CD4-positive, alpha-beta memory T cell (primary cell): Measurements from ENCODE around the gene ATIC. TPM values are rescaled to one million over a fixed set of nuclear protein-coding genes. Genes with fewer than 3 reads are reported as not detected.
A peak's percentile ranks its signal among the peaks of the same experiment; 100 is the strongest.

Experiments
- CTCF ChIA-PET: fragments of 350-600 bp; sonication (Branson Sonifier 250); formaldehyde crosslinking; loops from one replicate; lab custom pipeline; 2021; ENCODE audit warnings: inconsistent platforms; ENCODE audit not compliant: partially characterized antibody; lab: Charles Lee
- POLR2A ChIA-PET: fragments of 350-600 bp; sonication (Branson Sonifier 250); formaldehyde crosslinking; loops from one replicate; lab custom pipeline; 2021; ENCODE audit not compliant: partially characterized antibody; lab: Charles Lee
- DNase-seq, 5 donors: peaks; one replicate each; pipeline versions ENCODE4 v3.0.0 to v3.0.0-alpha.2; 2020 to 2022; ENCODE audit warnings: mixed read lengths in 1 of 5
- H3K27ac ChIP-seq: one replicate; pipeline ENCODE4 v1.7.0; 2013; ENCODE audit warnings: low read depth, low read length
- H3K27me3 ChIP-seq: 2 replicates; pipeline ENCODE4 v1.7.0; 2013; ENCODE audit warnings: mild to moderate bottlenecking, low read length, moderate library complexity; ENCODE audit not compliant: insufficient read depth
- H3K36me3 ChIP-seq: 2 replicates; pipeline ENCODE4 v1.7.0; 2013; ENCODE audit warnings: mild to moderate bottlenecking, low read length, moderate library complexity; ENCODE audit not compliant: insufficient read depth
- H3K4me1 ChIP-seq: 2 replicates; pipeline ENCODE4 v1.7.0; 2013; ENCODE audit warnings: mild to moderate bottlenecking, low read length, moderate library complexity; ENCODE audit not compliant: insufficient read depth
- H3K4me3 ChIP-seq, 2 donors: one replicate each; pipeline ENCODE4 v1.7.0; 2013; ENCODE audit warnings: low read length in 2 of 2, mild to moderate bottlenecking in 1 of 2
- H3K9me3 ChIP-seq, 2 donors: one replicate each; pipeline ENCODE4 v1.7.0; 2013; ENCODE audit warnings: low read length in 2 of 2, control low read depth in 1 of 2; ENCODE audit not compliant: control insufficient read depth in 1 of 2
- H3K27ac Mint-ChIP-seq, 7 donors: one replicate each; pipeline ENCODE4 v1.8.0; 2020 to 2021; ENCODE audit warnings: mixed read lengths in 7 of 7, mild to moderate bottlenecking in 6 of 7, inconsistent platforms in 3 of 7, moderate library complexity in 3 of 7
- H3K27me3 Mint-ChIP-seq, 2 donors: one replicate each; pipeline ENCODE4 v1.8.0; 2020 to 2021; ENCODE audit warnings: mixed read lengths in 2 of 2
- H3K36me3 Mint-ChIP-seq, 2 donors: one replicate each; pipeline ENCODE4 v1.8.0; 2020 to 2021; ENCODE audit warnings: mixed read lengths in 2 of 2, inconsistent platforms in 1 of 2, mild to moderate bottlenecking in 1 of 2
- H3K4me1 Mint-ChIP-seq, 4 donors: one replicate each; pipeline ENCODE4 v1.8.0; 2020 to 2021; ENCODE audit warnings: mixed read lengths in 4 of 4, mild to moderate bottlenecking in 1 of 4
- H3K4me3 Mint-ChIP-seq, 8 donors: one replicate each; pipeline ENCODE4 v1.8.0; 2020 to 2021; ENCODE audit warnings: mixed read lengths in 8 of 8, mild to moderate bottlenecking in 7 of 8, moderate library complexity in 6 of 8, inconsistent platforms in 3 of 8
- H3K9me3 Mint-ChIP-seq, 8 donors: one replicate each; pipeline ENCODE4 v1.8.0; 2020 to 2021; ENCODE audit warnings: mixed read lengths in 8 of 8, mild to moderate bottlenecking in 5 of 8, inconsistent platforms in 3 of 8, moderate library complexity in 1 of 8
- intact Hi-C: fragments of 100-400 bp; cut with micrococcal nuclease; formaldehyde crosslinking; loops from one replicate; pipeline ENCODE4 v1.15.1; 2023
- polyA plus RNA-seq, 2 donors: library from polyadenylated mRNA; unstranded; fragments of 300-500 nt; fragmentation: Illumina TruSeq; gene quantifications; one replicate each; pipeline ENCODE4 v1.2.3, GENCODE V29; 2021
- total RNA-seq, 2 experiments: library from RNA; stranded (reverse); gene quantifications; one replicate each; pipeline ENCODE4 v1.2.3, GENCODE V29; 2021

The ATIC gene
- total and polyA plus RNA-seq, 4 experiments from 2014 or later = 85.1 to 187 (median 125) TPM

DNA sequence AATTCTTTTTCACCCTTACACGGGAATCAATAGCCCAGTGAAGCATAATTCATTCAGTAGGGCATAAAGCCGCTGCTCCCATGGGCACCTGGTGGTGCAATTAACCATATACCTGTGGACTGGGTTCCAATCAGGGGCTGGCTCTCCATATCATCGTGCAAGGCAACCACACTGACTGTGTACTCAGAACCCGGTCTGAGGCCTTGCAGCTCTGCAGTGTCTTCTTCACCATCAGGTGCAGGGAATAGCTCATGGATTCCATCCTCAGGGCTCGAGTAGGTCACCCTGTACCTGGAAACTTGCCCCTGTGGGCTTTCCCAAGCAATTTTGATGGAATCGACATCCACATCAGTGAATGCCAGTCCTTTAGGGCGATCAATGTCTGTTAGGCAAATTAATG is 68.8 kb downstream of the ATIC start:
- peaks cover 0 to 1% of the 10 kb centered on the region in 2 donors for H3K36me3 Mint-ChIP-seq

DNA sequence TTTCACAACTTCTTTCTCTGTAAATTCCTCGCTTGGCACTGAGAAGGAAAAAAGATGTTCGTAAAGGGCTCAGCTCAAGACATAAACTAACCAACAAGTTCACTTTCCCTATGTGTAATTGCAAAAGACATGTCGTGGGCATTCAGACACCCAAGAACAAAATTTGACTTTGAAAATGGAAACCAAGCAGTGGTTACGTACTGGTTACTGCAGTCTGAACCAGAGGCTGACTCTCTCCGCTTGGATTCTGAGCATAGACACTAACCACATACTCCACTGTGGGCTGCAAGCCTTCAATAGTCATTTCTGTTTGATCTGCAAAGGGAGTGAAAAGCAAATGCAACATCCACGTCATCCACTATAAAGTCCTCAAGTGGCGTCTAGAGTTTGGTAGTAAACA is 70.2 kb downstream of the ATIC start:
- H3K36me3 ChIP-seq = no peaks in the 10 kb centered on the region
- CTCF ChIA-PET = no interaction called here
- no peaks in the 10 kb centered on the region for H3K27me3 ChIP-seq
- intact Hi-C loops = no loop called here
- peaks cover 0 to 2% (median 0%) of the 10 kb centered on the region in 8 donors for H3K9me3 Mint-ChIP-seq
- POLR2A ChIA-PET = no interaction called here
- H3K27ac ChIP-seq = no peak overlapping the region
- no peaks in the 10 kb centered on the region for H3K9me3 ChIP-seq
- H3K27me3 Mint-ChIP-seq = no peaks in the 10 kb centered on the region
- H3K27ac Mint-ChIP-seq = no peak overlapping the region
- no peak overlapping the region for H3K4me3 Mint-ChIP-seq
- no peaks in the 10 kb centered on the region for H3K36me3 Mint-ChIP-seq
- no peak for DNase-seq
- no peaks in the 10 kb centered on the region for H3K4me1 Mint-ChIP-seq
- H3K4me1 ChIP-seq = no peaks in the 10 kb centered on the region
- no peak overlapping the region for H3K4me3 ChIP-seq

More for the DNA sequence above, 68.8 kb downstream of the ATIC start:
- Histone ChIP-seq H3K36me3 (no peaks in the 10 kb centered on the region), H3K27ac (no peak overlapping the region), H3K4me1 (no peaks in the 10 kb centered on the region), H3K27me3 (no peaks in the 10 kb centered on the region), H3K4me3 (no peak overlapping the region), H3K9me3 (no peaks in the 10 kb centered on the region)
- no peaks in the 10 kb centered on the region for H3K9me3 Mint-ChIP-seq
- H3K27ac Mint-ChIP-seq = no peak overlapping the region
- CTCF ChIA-PET = no interaction called here
- POLR2A ChIA-PET = no interaction called here
- no peak overlapping the region for H3K4me3 Mint-ChIP-seq
- intact Hi-C loops = no loop called here
- no peak for DNase-seq
- no peaks in the 10 kb centered on the region for H3K4me1 Mint-ChIP-seq
- no peaks in the 10 kb centered on the region for H3K27me3 Mint-ChIP-seq

DNA sequence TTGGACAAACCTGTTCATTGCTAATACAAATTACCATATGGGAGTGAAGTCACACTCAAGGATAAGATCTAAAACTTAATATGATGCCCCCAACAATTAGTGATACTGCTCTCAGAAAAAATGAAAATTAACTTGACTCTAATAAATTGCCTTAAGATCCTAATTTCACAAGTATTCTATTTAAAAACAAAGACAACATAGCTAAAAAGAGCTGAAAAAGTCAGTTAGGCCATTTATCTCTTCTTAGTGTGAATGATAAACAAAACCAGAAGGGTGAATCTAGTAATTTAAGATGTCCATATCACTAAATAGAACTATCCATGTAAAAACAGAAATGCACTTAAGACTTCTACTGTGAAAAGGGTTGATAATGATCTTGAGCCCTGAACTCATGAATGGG is 70.6 kb downstream of the ATIC start:
- Histone ChIP-seq H3K4me3 (no peak overlapping the region), H3K27ac (no peak overlapping the region), H3K4me1 (no peaks in the 10 kb centered on the region), H3K27me3 (no peaks in the 10 kb centered on the region), H3K9me3 (no peaks in the 10 kb centered on the region), H3K36me3 (no peaks in the 10 kb centered on the region)
- intact Hi-C loops = no loop called here
- H3K4me1 Mint-ChIP-seq = no peaks in the 10 kb centered on the region
- CTCF ChIA-PET = no interaction called here
- POLR2A ChIA-PET = no interaction called here
- H3K36me3 Mint-ChIP-seq = no peaks in the 10 kb centered on the region
- no peak for DNase-seq
- peaks cover 0 to 2% (median 0%) of the 10 kb centered on the region in 8 donors for H3K9me3 Mint-ChIP-seq
- H3K27me3 Mint-ChIP-seq = no peaks in the 10 kb centered on the region
- no peak overlapping the region for H3K4me3 Mint-ChIP-seq
- no peak overlapping the region for H3K27ac Mint-ChIP-seq

DNA sequence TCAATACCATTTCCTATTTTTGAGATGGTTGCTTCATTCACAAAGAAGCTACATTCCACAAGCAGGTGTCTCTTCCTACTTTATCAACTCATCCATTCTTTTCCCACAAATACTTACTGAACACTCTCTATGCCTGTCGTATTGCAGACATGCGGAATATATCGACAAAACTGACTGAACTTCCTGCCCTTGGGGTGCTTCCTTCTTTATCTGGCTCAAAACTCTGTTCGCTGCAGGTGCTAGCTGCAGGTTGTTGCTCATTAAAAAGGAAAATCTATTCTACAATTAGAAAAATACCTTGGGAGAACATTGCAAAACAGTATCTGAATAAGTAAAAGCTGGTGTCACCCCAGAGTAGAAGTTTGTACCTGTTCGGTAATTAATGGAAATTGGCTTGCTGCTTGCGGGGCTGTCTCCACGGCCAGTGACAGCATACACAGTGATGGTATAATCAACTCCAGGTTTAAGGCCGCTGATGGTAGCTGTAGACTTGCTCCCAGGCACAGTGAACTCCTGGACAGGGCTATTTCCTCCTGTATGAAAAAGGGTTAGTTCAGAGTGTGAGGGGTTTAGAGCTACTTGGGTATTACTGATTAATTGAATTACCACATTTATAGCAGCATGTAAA is 71.9 kb downstream of the ATIC start:
- Histone ChIP-seq H3K9me3 (no peaks in the 10 kb centered on the region), H3K27me3 (no peaks in the 10 kb centered on the region), H3K27ac (no peak overlapping the region), H3K4me1 (no peaks in the 10 kb centered on the region), H3K4me3 (no peak overlapping the region), H3K36me3 (no peaks in the 10 kb centered on the region)
- ChIA-PET POLR2A (no interaction called here), CTCF (no interaction called here)
- peaks cover 0 to 2% (median 0%) of the 10 kb centered on the region in 8 donors for H3K9me3 Mint-ChIP-seq
- H3K4me3 Mint-ChIP-seq = no peak overlapping the region
- no peaks in the 10 kb centered on the region for H3K4me1 Mint-ChIP-seq
- DNase-seq = no peak
- H3K27ac Mint-ChIP-seq = no peak overlapping the region
- H3K27me3 Mint-ChIP-seq = no peaks in the 10 kb centered on the region
- intact Hi-C loops = no loop called here
- no peaks in the 10 kb centered on the region for H3K36me3 Mint-ChIP-seq

DNA sequence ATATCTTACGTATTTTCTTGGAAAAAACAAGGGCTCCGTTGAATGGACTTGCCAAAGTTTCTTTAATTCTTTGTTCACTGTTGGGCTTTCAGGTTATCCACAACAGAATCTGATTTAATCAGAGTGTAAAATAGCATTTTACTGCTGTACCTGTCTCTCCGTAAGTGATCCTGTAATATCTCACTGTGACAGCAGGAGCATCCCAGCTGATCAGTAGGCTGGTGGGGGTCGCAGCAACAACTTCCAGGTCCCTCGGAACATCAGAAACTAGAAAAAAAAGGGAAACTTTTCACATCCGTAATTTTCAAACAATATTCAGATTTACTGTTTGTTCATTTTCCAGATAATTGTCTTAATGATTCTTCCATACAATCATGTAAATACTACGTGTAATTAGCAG is 72.9 kb downstream of the ATIC start:
- Mint-ChIP-seq H3K27me3 (no peaks in the 10 kb centered on the region), H3K36me3 (no peaks in the 10 kb centered on the region), H3K9me3 (peaks cover 0 to 2% (median 0%) of the 10 kb centered on the region in 8 donors), H3K4me3 (no peak overlapping the region), H3K4me1 (no peaks in the 10 kb centered on the region), H3K27ac (peak overlapping the region in 1 of 7 donors; percentile 57)
- CTCF ChIA-PET = no interaction called here
- no peak overlapping the region for H3K4me3 ChIP-seq
- H3K4me1 ChIP-seq = no peaks in the 10 kb centered on the region
- DNase-seq = no peak
- intact Hi-C loops = no loop called here
- no peaks in the 10 kb centered on the region for H3K27me3 ChIP-seq
- POLR2A ChIA-PET = no interaction called here
- no peak overlapping the region for H3K27ac ChIP-seq
- H3K9me3 ChIP-seq = no peaks in the 10 kb centered on the region
- H3K36me3 ChIP-seq = no peaks in the 10 kb centered on the region

DNA sequence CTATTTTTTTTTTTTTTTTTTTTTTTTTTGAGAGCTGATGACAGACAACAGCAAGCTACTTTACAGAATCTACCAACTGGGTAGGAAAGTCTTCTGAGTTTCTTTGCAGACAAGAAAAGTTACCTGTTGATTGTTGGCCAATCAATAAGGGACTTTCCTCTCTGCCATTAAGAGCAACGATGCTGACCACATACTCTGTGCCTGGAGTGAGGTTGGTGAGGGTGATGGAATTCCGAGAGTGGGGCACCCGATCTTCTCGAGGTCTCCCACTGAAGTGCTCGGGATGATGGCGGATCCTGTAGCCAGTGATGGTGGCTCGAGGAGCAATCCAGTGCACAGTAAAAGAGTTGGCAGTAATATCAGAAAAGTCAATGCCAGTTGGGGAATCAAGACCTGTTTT is 74.7 kb downstream of the ATIC start:
- no peaks in the 10 kb centered on the region for H3K27me3 Mint-ChIP-seq
- DNase-seq = no peak
- Histone ChIP-seq H3K4me1 (no peaks in the 10 kb centered on the region), H3K9me3 (no peaks in the 10 kb centered on the region), H3K36me3 (no peaks in the 10 kb centered on the region), H3K4me3 (no peak overlapping the region), H3K27ac (no peak overlapping the region), H3K27me3 (no peaks in the 10 kb centered on the region)
- H3K36me3 Mint-ChIP-seq = no peaks in the 10 kb centered on the region
- ChIA-PET CTCF (no interaction called here), POLR2A (no interaction called here)
- peaks cover 0 to 2% (median 0%) of the 10 kb centered on the region in 8 donors for H3K9me3 Mint-ChIP-seq
- H3K27ac Mint-ChIP-seq = no peak overlapping the region
- no peaks in the 10 kb centered on the region for H3K4me1 Mint-ChIP-seq
- H3K4me3 Mint-ChIP-seq = no peak overlapping the region
- intact Hi-C loops = no loop called here

DNA sequence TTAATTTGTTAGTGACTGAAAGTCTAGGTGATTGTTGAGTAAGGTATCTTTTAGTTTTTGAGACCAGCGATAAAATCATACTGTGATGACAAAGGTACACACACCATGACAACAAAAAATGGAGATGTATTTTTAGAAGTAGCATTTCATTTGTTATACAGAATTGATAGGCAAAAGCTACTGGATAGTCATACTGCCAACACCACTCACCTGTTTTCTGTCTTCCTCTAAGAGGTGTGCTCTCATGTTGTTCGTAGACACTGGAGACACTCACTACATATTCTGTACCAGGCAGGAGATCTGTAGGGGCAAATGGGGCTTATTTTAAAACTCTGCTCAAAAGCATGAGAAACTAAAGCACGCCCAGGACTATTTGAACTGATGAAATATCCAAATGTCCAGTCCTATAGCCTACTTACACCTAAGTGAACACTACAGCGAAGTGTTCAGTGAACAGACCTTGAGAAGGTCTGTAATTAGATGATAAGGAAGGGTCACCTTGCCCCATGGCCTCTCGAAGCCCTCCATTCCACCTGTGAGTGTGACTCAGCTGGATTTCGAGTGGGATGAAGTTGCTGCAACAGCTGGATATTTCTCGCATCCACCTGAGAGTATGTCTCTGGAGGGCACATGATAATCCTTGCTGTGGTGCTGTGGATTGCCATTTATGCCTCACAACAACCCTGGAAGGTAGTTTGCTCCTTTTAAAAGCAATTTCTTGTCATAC is 76.3 kb downstream of the ATIC start:
- H3K9me3 ChIP-seq = no peaks in the 10 kb centered on the region
- peaks cover 0 to 4% of the 10 kb centered on the region in 2 donors for H3K27me3 Mint-ChIP-seq
- no peaks in the 10 kb centered on the region for H3K36me3 ChIP-seq
- POLR2A ChIA-PET = no interaction called here
- intact Hi-C loops = no loop called here
- H3K27ac Mint-ChIP-seq = no peak overlapping the region
- no peaks in the 10 kb centered on the region for H3K36me3 Mint-ChIP-seq
- no peak overlapping the region for H3K4me3 Mint-ChIP-seq
- DNase-seq = no peak
- H3K9me3 Mint-ChIP-seq = peaks cover 0 to 2% (median 0%) of the 10 kb centered on the region in 8 donors
- H3K27ac ChIP-seq = no peak overlapping the region
- no peaks in the 10 kb centered on the region for H3K27me3 ChIP-seq
- no peaks in the 10 kb centered on the region for H3K4me1 Mint-ChIP-seq
- H3K4me1 ChIP-seq = no peaks in the 10 kb centered on the region
- CTCF ChIA-PET = no interaction called here
- H3K4me3 ChIP-seq = no peak overlapping the region
